Ascending aorta (tissue), 2 donors: ENCODE results near the gene CRYZ. TPM values are rescaled to one million over a fixed set of nuclear protein-coding genes. Genes with fewer than 3 reads are reported as not detected.

Source experiments
- DNase-seq, 2 donors: peaks; one replicate each; pipeline ENCODE4 v3.0.0-alpha.2; 2019; ENCODE audit warnings: low spot score in 2 of 2
- H3K27ac ChIP-seq, 2 donors: fragments of 200-600 bp; sonication (generic); one replicate each; pipeline ENCODE4 v1.5.1; 2016 to 2017; ENCODE audit warnings: mild to moderate bottlenecking in 1 of 2
- H3K27me3 ChIP-seq: fragments of 200-600 bp; sonication (generic); one replicate; pipeline ENCODE4 v1.5.1; 2017
- H3K36me3 ChIP-seq, 2 donors: fragments of 200-600 bp; sonication (generic); one replicate each; pipeline ENCODE4 v1.5.1; 2016
- H3K4me1 ChIP-seq, 2 donors: fragments of 200-600 bp; sonication (generic); one replicate each; pipeline ENCODE4 v1.5.1; 2016 to 2017; ENCODE audit warnings: mild to moderate bottlenecking in 1 of 2
- H3K4me3 ChIP-seq, 2 donors: fragments of 200-600 bp; sonication (generic); one replicate each; pipeline ENCODE4 v1.5.1; 2016 to 2017; ENCODE audit warnings: mild to moderate bottlenecking in 1 of 2
- H3K9me3 ChIP-seq, 2 donors: fragments of 200-600 bp; sonication (generic); one replicate each; pipeline ENCODE4 v1.5.1; 2016
- intact Hi-C: fragments of 100-400 bp; cut with DNase I; formaldehyde crosslinking; loops from one replicate; pipeline ENCODE4 v1.15.1; 2023
- total RNA-seq: library from RNA; depleted of rRNA; stranded (reverse); fragments of >200 nt; gene quantifications from one replicate; pipeline ENCODE4 v1.1.0, GENCODE V29; 2016
- TF ChIP-seq, protein P1 (sequence below), 3 experiments: fragments of 200-600 bp in 2 of 3; fragments of 450-650 bp in 1 of 3; sonication (generic) in 2 of 3; IDR thresholded peaks; one replicate each; pipeline ENCODE4 v1.5.1; 2016 to 2019; ENCODE audit warnings: antibody characterized with exemption in 3 of 3, mild to moderate bottlenecking in 1 of 3, moderate library complexity in 1 of 3

The CRYZ gene
- total RNA-seq, 1 donor from 2014 or later = 6.8 TPM

DNA sequence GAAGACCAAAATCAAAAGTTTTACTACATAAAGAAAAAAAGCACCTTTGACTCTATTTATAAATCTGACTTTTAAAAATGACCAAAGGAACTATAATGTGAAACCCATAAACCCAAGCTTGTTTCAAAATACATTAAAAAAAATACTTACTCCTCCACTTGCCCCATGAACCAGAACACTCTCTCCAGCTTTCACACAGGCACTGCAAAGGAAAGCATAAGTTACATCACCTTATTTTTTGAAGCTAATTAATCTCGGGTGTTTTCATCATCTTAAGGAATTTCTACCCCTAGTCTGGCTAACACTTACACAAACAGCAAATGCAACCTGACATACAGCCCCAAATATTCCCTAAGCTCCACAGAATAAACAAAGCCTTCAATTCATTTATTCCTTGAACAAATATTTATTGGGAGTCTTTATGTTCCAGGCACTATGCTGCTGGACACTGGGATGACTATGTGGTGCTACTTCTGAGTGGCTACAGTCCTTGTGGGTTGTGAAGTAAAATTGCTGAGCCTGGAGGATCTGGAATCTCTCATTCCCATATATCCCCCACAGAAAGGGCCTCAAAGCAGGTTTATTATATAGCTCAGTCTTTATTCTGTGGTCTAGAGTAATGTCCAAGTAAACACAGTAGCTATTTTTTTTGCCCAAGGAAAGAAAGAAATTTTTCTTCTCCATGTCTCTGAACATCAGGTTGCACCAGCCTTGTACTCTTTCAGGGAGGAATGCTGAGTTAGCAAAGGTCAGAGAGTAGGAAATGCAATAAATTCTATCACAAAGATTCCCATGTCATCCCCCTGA lies 18.2 kb downstream of the CRYZ start:
- no peak overlapping the region for H3K4me3 ChIP-seq
- no peaks in the 10 kb centered on the region for H3K27me3 ChIP-seq
- H3K4me1 ChIP-seq = no peaks in the 10 kb centered on the region
- H3K36me3 ChIP-seq = peaks cover 49 to 71% of the 10 kb centered on the region in 2 donors
- intact Hi-C loops = no loop called here
- H3K9me3 ChIP-seq = no peaks in the 10 kb centered on the region
- no peak overlapping the region for H3K27ac ChIP-seq
- TF ChIP-seq, protein P1, sequence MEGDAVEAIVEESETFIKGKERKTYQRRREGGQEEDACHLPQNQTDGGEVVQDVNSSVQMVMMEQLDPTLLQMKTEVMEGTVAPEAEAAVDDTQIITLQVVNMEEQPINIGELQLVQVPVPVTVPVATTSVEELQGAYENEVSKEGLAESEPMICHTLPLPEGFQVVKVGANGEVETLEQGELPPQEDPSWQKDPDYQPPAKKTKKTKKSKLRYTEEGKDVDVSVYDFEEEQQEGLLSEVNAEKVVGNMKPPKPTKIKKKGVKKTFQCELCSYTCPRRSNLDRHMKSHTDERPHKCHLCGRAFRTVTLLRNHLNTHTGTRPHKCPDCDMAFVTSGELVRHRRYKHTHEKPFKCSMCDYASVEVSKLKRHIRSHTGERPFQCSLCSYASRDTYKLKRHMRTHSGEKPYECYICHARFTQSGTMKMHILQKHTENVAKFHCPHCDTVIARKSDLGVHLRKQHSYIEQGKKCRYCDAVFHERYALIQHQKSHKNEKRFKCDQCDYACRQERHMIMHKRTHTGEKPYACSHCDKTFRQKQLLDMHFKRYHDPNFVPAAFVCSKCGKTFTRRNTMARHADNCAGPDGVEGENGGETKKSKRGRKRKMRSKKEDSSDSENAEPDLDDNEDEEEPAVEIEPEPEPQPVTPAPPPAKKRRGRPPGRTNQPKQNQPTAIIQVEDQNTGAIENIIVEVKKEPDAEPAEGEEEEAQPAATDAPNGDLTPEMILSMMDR (IDR thresholded peaks at IDR 0.05) = no peak
- no peak for DNase-seq

DNA sequence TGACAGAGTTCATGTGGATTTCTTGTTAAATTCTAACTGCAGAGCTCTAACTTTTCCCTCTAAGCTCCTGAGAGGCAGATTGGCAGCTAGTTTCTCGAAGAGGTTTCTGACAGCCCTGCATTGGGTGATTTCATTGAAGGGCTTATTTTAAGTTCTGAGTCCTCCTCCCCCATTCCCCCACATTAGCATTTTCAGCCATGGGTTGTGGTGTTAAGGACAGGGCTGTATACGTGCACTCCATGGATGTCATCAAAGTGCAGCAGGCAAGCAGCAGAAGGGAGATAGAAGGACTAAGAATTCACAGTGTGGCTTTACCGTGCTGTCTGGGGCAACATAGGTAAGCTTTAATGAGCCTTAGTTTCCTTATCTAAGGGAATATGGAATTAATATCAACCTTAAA lies 19.0 kb downstream of the CRYZ start:
- Histone ChIP-seq H3K4me3 (no peak overlapping the region), H3K36me3 (peaks cover 48 to 74% of the 10 kb centered on the region in 2 donors), H3K9me3 (no peaks in the 10 kb centered on the region), H3K4me1 (no peaks in the 10 kb centered on the region), H3K27me3 (no peaks in the 10 kb centered on the region), H3K27ac (no peak overlapping the region)
- DNase-seq = no peak
- TF ChIP-seq, protein P1 (IDR thresholded peaks at IDR 0.05) = no peak
- intact Hi-C loops = no loop called here

DNA sequence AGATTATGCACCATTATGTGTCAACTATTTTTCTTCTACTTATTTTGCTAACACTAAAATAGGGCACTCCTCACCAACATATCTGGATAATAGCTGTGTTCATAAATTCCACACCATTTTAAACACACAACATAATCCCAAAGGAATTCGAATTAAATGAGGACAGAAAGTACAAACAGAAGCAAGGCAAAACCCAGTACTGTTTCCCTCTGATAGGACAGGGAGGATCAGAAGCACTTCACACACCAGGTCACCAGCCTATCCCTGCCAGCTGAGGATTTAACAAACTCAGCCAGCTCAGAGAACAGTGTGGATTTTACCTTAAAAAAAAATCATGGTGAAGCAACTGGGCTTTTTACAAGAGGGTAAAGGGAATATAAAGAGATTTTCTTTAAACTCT lies 20.0 kb downstream of the CRYZ start:
- DNase-seq = no peak
- Histone ChIP-seq H3K4me1 (no peaks in the 10 kb centered on the region), H3K9me3 (no peaks in the 10 kb centered on the region), H3K27me3 (no peaks in the 10 kb centered on the region), H3K36me3 (peaks cover 52 to 74% of the 10 kb centered on the region in 2 donors), H3K4me3 (no peak overlapping the region), H3K27ac (no peak overlapping the region)
- TF ChIP-seq, protein P1 (IDR thresholded peaks at IDR 0.05) = no peak
- intact Hi-C loops = no loop called here

DNA sequence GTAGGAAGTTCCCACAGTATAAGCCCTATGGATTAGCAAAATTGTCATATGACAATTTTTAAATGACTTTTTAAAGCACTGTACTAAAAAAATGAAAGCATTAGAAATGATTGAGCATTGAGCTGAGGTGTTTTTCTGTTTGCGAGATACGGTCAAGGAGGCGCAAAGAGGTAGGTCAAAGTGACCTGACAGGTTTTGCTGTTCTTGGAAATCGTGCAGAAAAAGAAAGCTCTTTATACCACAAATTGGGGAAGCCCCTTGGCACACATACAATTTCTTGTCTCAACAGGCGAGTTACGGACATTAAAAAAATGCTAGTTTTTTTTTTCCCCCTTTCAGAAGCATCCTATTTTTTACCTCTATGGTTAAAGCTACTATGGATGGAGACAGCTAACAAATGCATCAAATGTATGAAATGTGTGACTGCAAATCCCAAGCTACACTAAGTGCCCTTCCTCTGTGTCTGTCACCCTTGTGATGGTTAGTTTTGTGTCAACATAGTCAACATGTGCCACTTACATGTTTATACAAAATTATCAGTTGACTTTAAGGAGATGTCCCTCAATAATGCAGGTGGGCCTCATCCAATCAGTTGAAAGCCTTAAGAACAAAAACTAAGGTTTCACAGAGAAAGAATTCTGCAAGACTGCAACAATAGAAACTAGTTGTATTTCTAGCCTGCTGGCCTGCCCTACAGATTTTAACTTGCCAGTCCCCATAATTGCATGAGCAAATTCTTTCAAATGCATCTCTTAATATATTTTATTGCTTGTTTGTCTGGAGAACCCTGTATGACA lies 29.3 kb downstream of the CRYZ start:
- no peak overlapping the region for H3K4me3 ChIP-seq
- no peaks in the 10 kb centered on the region for H3K9me3 ChIP-seq
- intact Hi-C loops = no loop called here
- H3K27ac ChIP-seq = no peak overlapping the region
- no peaks in the 10 kb centered on the region for H3K27me3 ChIP-seq
- TF ChIP-seq, protein P1 (IDR thresholded peaks at IDR 0.05) = no peak
- peaks cover 34 to 60% of the 10 kb centered on the region in 2 donors for H3K36me3 ChIP-seq
- DNase-seq = no peak
- H3K4me1 ChIP-seq = no peaks in the 10 kb centered on the region

DNA sequence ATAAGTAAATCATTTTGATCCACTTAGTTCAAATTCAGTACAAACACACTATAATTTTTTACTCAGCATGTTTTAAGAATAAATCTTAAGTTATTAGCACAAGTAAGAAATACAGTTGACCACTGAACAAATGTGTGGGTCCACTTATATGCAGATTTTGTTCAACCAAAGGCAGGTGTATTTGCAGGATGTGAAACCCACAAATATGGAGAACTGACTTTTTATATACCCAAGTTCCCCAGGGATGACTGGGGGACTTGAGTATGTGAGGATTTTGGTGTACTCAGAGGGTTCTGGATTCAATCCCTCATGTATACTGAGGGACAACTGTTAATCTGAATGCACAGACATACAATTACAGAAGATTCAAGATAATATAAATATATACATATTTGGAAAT lies 33.5 kb downstream of the CRYZ start:
- intact Hi-C loops = no loop called here
- no peaks in the 10 kb centered on the region for H3K27me3 ChIP-seq
- H3K36me3 ChIP-seq = peaks cover 13 to 20% of the 10 kb centered on the region in 2 donors
- H3K4me1 ChIP-seq = no peaks in the 10 kb centered on the region
- H3K27ac ChIP-seq = no peak overlapping the region
- H3K4me3 ChIP-seq = no peak overlapping the region
- no peaks in the 10 kb centered on the region for H3K9me3 ChIP-seq
- no peak for DNase-seq
- TF ChIP-seq, protein P1 (IDR thresholded peaks at IDR 0.05) = no peak
